ENCODE results near the gene MRPS7.
"Not testable (repeated sequence)": the region's sequence is repeated elsewhere in the genome, so short reads cannot be mapped to it uniquely, and the experiment has no call there.

MRPS7 gene

GRCh38 chr17:75272848-75273184, 11.1 kb downstream of the MRPS7 start:
- DNase-seq, result no peak

GRCh38 chr17:75273977-75274708, 12.5 kb downstream of the MRPS7 start:
- no peak for DNase-seq

- no peak for DNase-seq
Observed at GRCh38 chr17:75277664-75278071, 16.0 kb downstream of the MRPS7 start.

- not testable (repeated sequence) for DNase-seq
Observed at GRCh38 chr17:75280189-75280588, 18.5 kb downstream of the MRPS7 start.

DNA sequence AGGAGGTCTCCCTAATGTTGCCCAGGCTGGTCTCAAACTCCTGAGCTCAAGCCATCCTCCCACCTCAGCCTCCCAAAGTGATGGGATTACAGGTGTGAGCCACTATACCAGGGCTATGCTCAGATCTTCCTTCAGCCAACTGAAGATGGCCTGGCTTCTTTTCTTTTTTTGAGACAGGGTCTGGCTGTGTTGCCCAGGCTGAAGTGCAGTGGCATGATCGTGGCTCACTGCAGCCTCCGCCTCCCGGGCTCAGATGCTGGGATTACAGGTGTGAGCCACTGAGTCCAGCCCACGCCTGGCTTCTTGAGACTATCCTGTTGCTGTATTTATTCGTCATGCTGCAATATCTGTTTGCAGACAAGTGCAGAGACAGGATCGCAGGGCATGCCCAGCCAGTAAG, 23.4 kb downstream of the MRPS7 start:
- DNase-seq, result no peak

- no peak for DNase-seq
Observed at GRCh38 chr17:75287221-75287620, 25.5 kb downstream of the MRPS7 start.

DNA sequence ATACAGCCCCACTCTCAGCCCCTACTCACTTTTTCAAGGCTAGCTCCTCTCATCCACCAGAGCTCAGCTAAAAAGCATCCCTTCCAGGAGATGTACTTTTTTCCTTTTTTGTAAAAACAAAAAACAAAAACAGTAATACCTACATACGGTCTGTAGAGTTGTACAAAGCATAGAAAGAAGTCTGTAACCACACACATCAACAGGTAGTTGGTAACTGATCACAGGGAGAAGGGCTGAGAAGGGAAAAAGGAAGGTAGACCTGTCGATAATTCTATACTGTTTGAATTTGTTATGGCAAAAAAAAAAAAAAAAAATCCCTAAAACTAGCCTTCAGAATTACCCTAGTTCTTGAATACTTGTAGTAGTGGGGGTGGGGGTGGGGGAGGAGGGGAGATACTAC, 26.7 kb downstream of the MRPS7 start:
- no peak for DNase-seq

DNA sequence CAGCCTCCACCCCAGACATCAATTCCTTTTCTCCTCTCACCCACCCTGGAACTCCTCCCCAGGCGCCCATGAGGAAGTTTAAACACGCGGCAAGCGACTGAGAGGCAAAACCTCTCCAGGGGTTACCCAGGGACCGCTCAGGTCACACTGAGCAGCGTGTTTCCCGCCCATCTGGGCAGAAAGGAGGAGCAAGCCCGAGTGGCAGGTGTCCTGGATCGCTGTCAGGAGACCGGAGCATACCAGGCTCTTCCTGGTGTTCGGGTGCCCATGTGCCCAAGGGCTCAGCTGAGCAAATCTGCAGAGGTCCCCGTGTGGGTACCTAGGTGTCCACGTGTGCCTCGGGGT, 27.1 kb downstream of the MRPS7 start:
- peak; percentile 87 for DNase-seq

DNA sequence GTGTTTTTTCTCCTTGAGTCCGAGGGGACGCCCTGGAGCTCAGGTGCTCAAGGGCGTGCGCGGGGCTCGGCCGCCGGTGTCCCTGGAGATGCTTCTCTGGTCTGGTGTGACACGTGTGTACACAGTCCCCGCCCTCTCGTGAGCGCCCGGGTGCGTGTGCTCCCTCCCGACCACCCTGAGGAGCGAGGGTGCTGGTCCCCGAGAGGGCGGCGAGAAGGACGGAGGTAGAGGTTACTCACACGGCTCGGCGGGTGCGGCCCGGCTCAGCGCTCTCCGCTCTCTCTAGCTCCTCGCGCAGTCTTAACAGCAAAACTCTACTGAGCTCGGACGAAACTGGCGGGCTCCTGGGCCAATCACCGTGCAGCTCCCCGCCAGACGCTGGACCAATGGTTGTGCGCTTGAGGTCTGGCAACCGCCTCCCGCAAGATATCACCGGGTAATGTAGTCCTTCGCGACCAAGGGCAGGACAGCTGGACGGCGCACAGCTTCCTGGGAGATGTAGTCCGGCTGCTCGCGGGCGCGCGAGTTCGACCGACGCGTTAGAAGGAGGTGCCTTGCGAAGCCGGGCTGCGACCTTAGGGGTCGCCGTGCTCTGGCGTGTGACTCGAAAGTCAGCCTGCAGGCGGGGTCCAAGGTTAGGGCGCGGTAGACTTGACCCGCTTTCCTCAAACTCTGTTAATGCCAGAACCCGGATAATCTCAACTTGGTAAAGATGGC, 27.6 kb downstream of the MRPS7 start, which contains the start of gene SLC25A19:
SLC25A19 (minus strand) TSS at position 319 of the 717 bp plus-strand sequence. CDS start 2,669 bp downstream, outside the sequence.
- peak; percentile 98 for DNase-seq

GRCh38 chr17:75289832-75290337, 28.2 kb downstream of the MRPS7 start:
- DNase-seq, result peak; percentile 80

GRCh38 chr17:75292810-75293448, 31.2 kb downstream of the MRPS7 start:
- not testable (repeated sequence) for DNase-seq

DNA sequence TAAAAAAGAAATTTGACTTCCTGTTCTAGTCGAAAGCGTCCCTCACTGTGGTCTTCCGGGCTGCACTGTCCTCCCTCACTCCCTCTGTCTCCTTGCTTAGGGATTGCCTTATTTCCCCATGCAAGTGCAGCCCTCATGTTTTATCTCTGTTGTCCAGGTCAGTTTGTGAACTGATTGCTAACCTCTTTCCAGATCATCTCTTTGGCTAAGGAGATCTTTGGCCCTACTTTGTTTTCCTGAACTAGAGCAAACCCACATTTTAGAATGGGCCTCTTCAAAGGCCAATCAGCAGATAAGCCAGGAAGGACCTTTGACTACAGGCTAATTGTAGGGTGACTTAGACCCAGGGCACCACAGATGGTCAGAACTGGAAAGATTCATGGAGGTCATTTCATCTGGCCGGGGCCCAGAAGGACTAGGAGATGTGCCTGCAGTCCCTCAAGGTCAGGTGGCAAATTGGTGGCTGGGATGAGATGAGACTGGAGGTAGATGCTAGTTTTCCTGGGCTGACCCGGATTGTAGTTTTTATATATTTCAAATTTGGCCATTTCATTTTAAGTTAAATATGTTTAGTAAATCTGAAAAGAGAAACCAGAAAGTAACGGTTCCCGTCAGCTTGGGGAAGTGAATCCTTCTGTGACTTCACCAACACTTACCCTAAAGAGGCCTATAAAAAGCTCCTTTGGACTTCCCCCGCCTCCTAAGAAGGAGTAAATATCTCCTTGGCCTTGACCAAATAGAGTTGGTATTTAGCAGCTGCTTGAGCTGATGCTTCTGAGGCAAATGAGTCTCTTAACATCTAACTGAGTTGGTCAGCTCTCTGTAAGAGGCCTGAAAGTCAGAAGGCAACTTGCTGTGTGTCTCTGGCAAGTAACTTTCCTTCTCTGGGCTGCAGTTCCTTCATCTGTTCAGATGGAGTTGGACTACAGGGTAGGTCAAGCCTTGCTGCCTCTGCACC, 33.8 kb downstream of the MRPS7 start:
- DNase-seq, result peak; percentile 37

GRCh38 chr17:75300280-75300679, 38.6 kb downstream of the MRPS7 start:
- DNase-seq, result no peak

- no peak for DNase-seq
Observed at GRCh38 chr17:75301049-75301448, 39.4 kb downstream of the MRPS7 start.

DNA sequence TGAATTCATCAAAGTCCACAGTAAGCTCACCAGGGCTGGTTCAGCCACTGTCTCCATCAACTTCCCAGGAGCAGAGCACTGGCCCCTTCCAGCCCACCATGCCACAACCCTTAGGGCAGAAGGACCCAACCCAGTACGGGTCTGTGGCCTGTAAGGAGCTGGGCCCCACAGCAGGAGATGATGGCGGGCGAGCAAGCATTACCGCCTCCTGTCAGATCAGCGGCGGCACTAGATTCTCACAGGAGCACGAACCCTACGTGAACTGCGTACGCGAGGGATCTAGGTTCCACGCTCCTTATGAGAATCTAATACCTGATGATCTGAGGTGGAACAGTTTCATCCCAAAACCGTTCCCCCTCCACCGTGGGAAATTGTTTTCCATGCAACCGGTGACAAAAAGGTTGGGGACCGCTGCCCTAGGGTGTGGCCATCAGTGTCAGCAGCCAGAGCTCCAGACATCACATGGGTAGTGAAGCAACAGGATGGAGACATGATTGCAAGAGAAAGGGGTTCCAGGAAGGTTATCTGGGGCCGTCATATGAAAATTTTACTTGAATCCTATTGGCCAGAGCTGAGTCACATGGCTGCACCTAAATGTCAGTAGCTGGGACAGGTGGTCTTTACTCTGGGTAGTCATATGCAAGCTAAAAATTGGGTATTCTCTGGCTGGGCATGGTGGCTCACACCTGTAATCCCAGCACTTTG, 40.0 kb downstream of the MRPS7 start:
- no peak for DNase-seq

- DNase-seq, result no peak
Observed at GRCh38 chr17:75307957-75308731, 46.5 kb downstream of the MRPS7 start.

DNA sequence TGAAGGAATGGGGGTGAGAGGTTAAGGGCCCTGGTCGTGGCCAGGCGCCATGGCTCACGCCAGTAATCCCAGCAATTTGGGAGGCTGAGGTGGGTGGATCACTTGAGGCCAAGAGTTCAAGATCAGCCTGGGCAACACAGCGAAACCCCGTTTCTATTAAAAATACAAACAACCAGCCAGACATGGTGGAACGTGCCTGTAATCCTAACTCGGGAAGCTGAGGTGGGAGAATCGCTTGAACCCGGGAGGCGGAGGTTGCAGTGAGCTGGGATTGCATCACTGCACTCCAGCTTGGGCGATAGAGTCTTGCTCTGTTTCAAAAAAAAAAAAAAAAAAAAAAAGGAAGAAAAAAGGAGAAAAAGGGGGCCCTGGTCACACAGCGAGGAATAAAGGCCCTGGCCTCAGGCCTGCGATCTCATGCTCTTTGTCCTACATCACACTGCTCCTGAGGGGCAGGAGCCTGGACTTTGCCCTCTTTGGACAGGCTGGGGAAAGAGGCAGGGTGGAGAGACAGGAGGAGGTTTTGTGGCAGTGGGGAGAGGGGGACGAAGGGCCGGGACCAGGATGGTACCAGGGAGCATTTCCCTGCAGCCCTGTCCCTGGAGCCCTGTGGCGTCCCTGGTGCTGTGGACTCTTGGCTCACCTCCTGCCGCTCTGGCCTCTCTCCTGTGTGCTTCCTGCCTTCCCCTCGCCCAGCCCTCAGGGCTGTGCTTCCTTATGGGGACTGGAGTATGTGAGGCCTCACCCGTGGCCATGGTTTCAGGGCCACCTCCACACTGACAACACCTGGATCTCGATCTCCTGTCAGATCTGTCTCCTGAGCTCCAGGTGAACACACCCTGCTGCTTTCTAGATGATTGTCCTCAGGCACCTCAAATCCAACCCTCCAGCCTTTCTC, 47.3 kb downstream of the MRPS7 start:
- no peak for DNase-seq

GRCh38 chr17:75313941-75314551, 52.4 kb downstream of the MRPS7 start:
- no peak for DNase-seq

DNA sequence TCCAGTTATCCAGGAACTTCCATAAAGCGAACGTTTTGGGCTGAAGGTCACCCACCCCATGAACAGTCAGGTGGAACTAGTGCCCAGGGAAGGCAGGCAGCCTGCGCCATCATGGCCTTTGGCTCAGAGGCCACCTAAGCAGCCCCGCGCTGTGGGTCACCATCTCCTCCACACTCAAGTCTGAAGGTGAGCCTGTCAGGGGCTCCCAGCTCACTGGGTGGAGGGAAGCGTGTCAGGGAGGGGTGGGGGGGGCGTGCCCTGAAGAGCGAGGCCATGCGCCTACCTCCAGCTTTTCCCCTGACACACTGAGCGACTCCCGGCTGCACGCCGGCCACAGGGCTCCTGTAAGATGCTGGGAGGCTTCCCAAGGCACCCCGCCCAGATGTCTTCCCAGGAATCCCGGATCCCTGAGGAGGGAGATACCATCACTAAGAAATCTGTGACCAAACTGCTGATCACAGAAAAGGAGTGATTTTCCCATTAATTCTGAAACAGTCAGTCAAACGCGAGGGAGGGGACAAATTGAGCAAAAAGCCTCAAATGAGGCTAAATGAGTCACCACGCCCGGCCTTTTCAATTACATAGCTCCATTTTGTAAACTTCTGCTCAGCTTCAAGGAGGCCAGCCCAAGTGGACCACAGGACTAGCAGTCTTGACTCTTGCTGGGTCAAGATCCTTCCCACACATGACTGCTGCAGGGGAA, 54.0 kb downstream of the MRPS7 start:
- DNase-seq, result no peak

Data from RPMI8226 (cell line).